Activated CD4-positive, alpha-beta T cell treated with anti-CD3 and anti-CD28 coated beads, Interleukin-2, amount 10 ng/mL, durations not matched to agents 7 days and 5 days (primary cell): ENCODE measurements around the gene DCP2. TPM values are rescaled to one million over a fixed set of nuclear protein-coding genes. Genes with fewer than 3 reads are reported as not detected.
"Not testable (repeated sequence)": the region's sequence is repeated elsewhere in the genome, so short reads cannot be mapped to it uniquely, and the experiment has no call there.

ENCODE experiments used
- CTCF ChIA-PET: fragments of 350-600 bp; sonication (Branson Sonifier 250); formaldehyde crosslinking; loops from one replicate; lab custom pipeline; 2021; ENCODE audit warnings: antibody characterized with exemption; lab: Charles Lee
- POLR2A ChIA-PET: fragments of 350-600 bp; sonication (Branson Sonifier 250); formaldehyde crosslinking; loops from one replicate; lab custom pipeline; 2021; ENCODE audit warnings: antibody characterized with exemption; lab: Charles Lee
- DNase-seq: peaks from one replicate; pipeline ENCODE4 v3.0.0-alpha.2; 2020
- H3K27ac Mint-ChIP-seq: one replicate; pipeline ENCODE4 v1.8.0; 2021; ENCODE audit warnings: mild to moderate bottlenecking, moderate library complexity, mixed read lengths
- H3K27me3 Mint-ChIP-seq: one replicate; pipeline ENCODE4 v1.8.0; 2021; ENCODE audit warnings: mixed read lengths
- H3K36me3 Mint-ChIP-seq: one replicate; pipeline ENCODE4 v1.8.0; 2021; ENCODE audit warnings: low read depth, mixed read lengths
- H3K4me1 Mint-ChIP-seq: one replicate; pipeline ENCODE4 v1.8.0; 2021; ENCODE audit warnings: mixed read lengths
- H3K4me3 Mint-ChIP-seq: one replicate; pipeline ENCODE4 v1.8.0; 2021; ENCODE audit warnings: mild to moderate bottlenecking, moderate library complexity, mixed read lengths
- H3K9me3 Mint-ChIP-seq: one replicate; pipeline ENCODE4 v1.8.0; 2021; ENCODE audit warnings: mixed read lengths
- total RNA-seq, 2 experiments: library from RNA; stranded (reverse); gene quantifications; one replicate each; pipeline ENCODE4 v1.2.3, GENCODE V29; 2021

The DCP2 gene
- total RNA-seq, 2 experiments from 2014 or later, result 116 to 122 TPM

- Mint-ChIP-seq H3K27ac (no peak overlapping the region), H3K4me3 (no peak overlapping the region), H3K4me1 (peaks cover 29% of the 10 kb centered on the region), H3K27me3 (no peaks in the 10 kb centered on the region), H3K36me3 (peaks cover 2% of the 10 kb centered on the region), H3K9me3 (peaks cover 2% of the 10 kb centered on the region)
- DNase-seq, result no peak
- ChIA-PET POLR2A (no interaction called here), CTCF (interaction anchor here (0.5 to 1.9 kb wide), 2 partner anchors 19 to 41 kb away, joined by 3 to 6 read pairs; partner anchors contain the start of gene DCP2)
These were observed 20.0 kb upstream of the DCP2 start for GRCh38 chr5:112956606-112957005.

GRCh38 chr5:112957036-112957808 lies 19.4 kb upstream of the DCP2 start:
- DNase-seq, result no peak
- no peak overlapping the region for H3K27ac Mint-ChIP-seq
- H3K4me3 Mint-ChIP-seq, result no peak overlapping the region
- H3K36me3 Mint-ChIP-seq, result peaks cover 2% of the 10 kb centered on the region
- POLR2A ChIA-PET, result no interaction called here
- no peaks in the 10 kb centered on the region for H3K27me3 Mint-ChIP-seq
- CTCF ChIA-PET, result interaction anchor here (0.5 to 1.9 kb wide), 2 partner anchors 18 to 40 kb away, joined by 3 to 6 read pairs; partner anchors contain the start of gene DCP2
- peaks cover 2% of the 10 kb centered on the region for H3K9me3 Mint-ChIP-seq
- peaks cover 29% of the 10 kb centered on the region for H3K4me1 Mint-ChIP-seq

- ChIA-PET POLR2A (no interaction called here), CTCF (interaction anchor here (1.2 to 1.9 kb wide), 2 partner anchors 17 to 18 kb away, joined by 3 to 6 read pairs; partner anchors contain the start of gene DCP2)
- Mint-ChIP-seq H3K27me3 (no peaks in the 10 kb centered on the region), H3K4me3 (no peak overlapping the region), H3K27ac (no peak overlapping the region), H3K4me1 (peaks cover 36% of the 10 kb centered on the region), H3K9me3 (peaks cover 2% of the 10 kb centered on the region), H3K36me3 (peaks cover 1% of the 10 kb centered on the region)
- DNase-seq, result no peak
These were observed 18.2 kb upstream of the DCP2 start for GRCh38 chr5:112958093-112959088.

- H3K27ac Mint-ChIP-seq, POLR2A ChIA-PET, H3K9me3 Mint-ChIP-seq, H3K27me3 Mint-ChIP-seq, DNase-seq, H3K4me3 Mint-ChIP-seq, H3K36me3 Mint-ChIP-seq: not testable (repeated sequence)
- H3K4me1 Mint-ChIP-seq, result peaks cover 44% of the 10 kb centered on the region
- CTCF ChIA-PET, result interaction anchor here (0.6 to 1.2 kb wide), 3 partner anchors 12 to 21 kb away, joined by 3 to 4 read pairs (median 3); partner anchors contain the start of gene DCP2
These were observed 16.7 kb upstream of the DCP2 start for GRCh38 chr5:112959872-112960271.

- Mint-ChIP-seq H3K9me3 (no peaks in the 10 kb centered on the region), H3K27me3 (no peaks in the 10 kb centered on the region), H3K36me3 (no peaks in the 10 kb centered on the region), H3K4me1 (peaks cover 46% of the 10 kb centered on the region), H3K4me3 (no peak overlapping the region), H3K27ac (no peak overlapping the region)
- ChIA-PET POLR2A (no interaction called here), CTCF (interaction anchor here (0.6 to 1.4 kb wide), 4 partner anchors 11 to 37 kb away, joined by 3 to 5 read pairs (median 4); no protein-coding TSS in a partner anchor)
- DNase-seq, result no peak
These were observed 16.3 kb upstream of the DCP2 start for GRCh38 chr5:112960315-112960714.

GRCh38 chr5:112960863-112961504 lies 15.6 kb upstream of the DCP2 start:
- CTCF ChIA-PET, result interaction anchor here (0.5 to 1.7 kb wide), 5 partner anchors 11 to 90 kb away, joined by 3 to 5 read pairs (median 3); no protein-coding TSS in a partner anchor
- Mint-ChIP-seq H3K27me3 (no peaks in the 10 kb centered on the region), H3K36me3 (no peaks in the 10 kb centered on the region), H3K4me1 (peaks cover 48% of the 10 kb centered on the region), H3K9me3 (no peaks in the 10 kb centered on the region), H3K27ac (no peak overlapping the region), H3K4me3 (no peak overlapping the region)
- POLR2A ChIA-PET, result no interaction called here
- no peak for DNase-seq

GRCh38 chr5:112963374-112963733 lies 13.2 kb upstream of the DCP2 start:
- H3K9me3 Mint-ChIP-seq, H3K27me3 Mint-ChIP-seq, H3K4me3 Mint-ChIP-seq, DNase-seq, H3K36me3 Mint-ChIP-seq, POLR2A ChIA-PET: not testable (repeated sequence)
- H3K4me1 Mint-ChIP-seq, result peaks cover 51% of the 10 kb centered on the region
- H3K27ac Mint-ChIP-seq, result peak overlapping the region; percentile 76
- CTCF ChIA-PET, result interaction anchor here (0.6 to 6.0 kb wide), 5 partner anchors 12 to 257 kb away, joined by 3 to 38 read pairs (median 3); partner anchors contain the start of genes DCP2 and REEP5

GRCh38 chr5:112965733-112966306 lies 10.8 kb upstream of the DCP2 start:
- no peak for DNase-seq

GRCh38 chr5:112967520-112968083 lies 9.0 kb upstream of the DCP2 start:
- no peak overlapping the region for H3K4me3 Mint-ChIP-seq
- no peak overlapping the region for H3K27ac Mint-ChIP-seq
- H3K36me3 Mint-ChIP-seq, result no peaks in the 10 kb centered on the region
- H3K27me3 Mint-ChIP-seq, result no peaks in the 10 kb centered on the region
- peaks cover 29% of the 10 kb centered on the region for H3K4me1 Mint-ChIP-seq
- H3K9me3 Mint-ChIP-seq, result no peaks in the 10 kb centered on the region
- ChIA-PET CTCF (interaction anchor here (0.6 to 6.0 kb wide), 10 partner anchors 7 to 412 kb away, joined by 3 to 38 read pairs (median 4); partner anchors contain the start of genes DCP2 and SRP19), POLR2A (interaction anchor here (1.1 kb wide), 1 partner anchor 9 kb away, joined by 5 read pairs; the partner anchor contains the start of gene DCP2)
- DNase-seq, result no peak

More at GRCh38 chr5:112965733-112966306, 10.8 kb upstream of the DCP2 start:
- H3K36me3 Mint-ChIP-seq, result no peaks in the 10 kb centered on the region
- CTCF ChIA-PET, result interaction anchor here (0.9 to 6.0 kb wide), 2 partner anchors 9 to 44 kb away, joined by 3 to 38 read pairs; partner anchors contain the start of genes DCP2 and REEP5
- no peak overlapping the region for H3K4me3 Mint-ChIP-seq
- POLR2A ChIA-PET, result no interaction called here
- no peak overlapping the region for H3K27ac Mint-ChIP-seq
- no peaks in the 10 kb centered on the region for H3K9me3 Mint-ChIP-seq
- H3K27me3 Mint-ChIP-seq, result no peaks in the 10 kb centered on the region
- peaks cover 32% of the 10 kb centered on the region for H3K4me1 Mint-ChIP-seq

- ChIA-PET CTCF (interaction anchor here (1.2 to 6.0 kb wide), 6 partner anchors 6 to 411 kb away, joined by 3 to 38 read pairs (median 4); partner anchors contain the start of genes DCP2 and SRP19), POLR2A (no interaction called here)
- H3K4me3 Mint-ChIP-seq, result no peak overlapping the region
- no peak overlapping the region for H3K27ac Mint-ChIP-seq
- peaks cover 21% of the 10 kb centered on the region for H3K4me1 Mint-ChIP-seq
- no peak for DNase-seq
- no peaks in the 10 kb centered on the region for H3K9me3 Mint-ChIP-seq
- no peaks in the 10 kb centered on the region for H3K27me3 Mint-ChIP-seq
- H3K36me3 Mint-ChIP-seq, result no peaks in the 10 kb centered on the region
These were observed 8.0 kb upstream of the DCP2 start for GRCh38 chr5:112968411-112969106.

- DNase-seq, result no peak
- ChIA-PET CTCF (interaction anchor here (1.1 to 1.7 kb wide), 2 partner anchors 11 to 13 kb away, joined by 3 to 4 read pairs; no protein-coding TSS in a partner anchor), POLR2A (no interaction called here)
- no peaks in the 10 kb centered on the region for H3K27me3 Mint-ChIP-seq
- H3K4me3 Mint-ChIP-seq, result no peak overlapping the region
- no peaks in the 10 kb centered on the region for H3K9me3 Mint-ChIP-seq
- peaks cover 22% of the 10 kb centered on the region for H3K4me1 Mint-ChIP-seq
- no peak overlapping the region for H3K27ac Mint-ChIP-seq
- peaks cover 3% of the 10 kb centered on the region for H3K36me3 Mint-ChIP-seq
These were observed 5.3 kb upstream of the DCP2 start for GRCh38 chr5:112971276-112971675.
